Upper lobe of left lung (tissue), 6 donors: ENCODE measurements around the gene CENPM. TPM values are rescaled to one million over a fixed set of nuclear protein-coding genes. Genes with fewer than 3 reads are reported as not detected.

ENCODE experiments used
- ATAC-seq, 2 donors: fragments of 200-7000 bp; cut with Tn5 transposase; one replicate each; pipeline ENCODE4 v1.9.1; 2022; ENCODE audit warnings: mild to moderate bottlenecking in 2 of 2, moderate library complexity in 2 of 2; ENCODE audit not compliant: low FRiP score in 2 of 2
- DNase-seq, 2 donors: peaks; one replicate each; pipeline ENCODE4 v3.0.0-alpha.2; 2019 to 2020
- H3K27ac ChIP-seq, 4 donors: fragments of 200-600 bp; sonication (generic); one replicate each; pipeline ENCODE4 v1.5.1; 2016 to 2019
- H3K27me3 ChIP-seq, 4 donors: fragments of 200-600 bp; sonication (generic); one replicate each; pipeline ENCODE4 v1.5.1; 2017 to 2019
- H3K36me3 ChIP-seq, 4 donors: fragments of 200-600 bp; sonication (generic); one replicate each; pipeline ENCODE4 v1.5.1; 2016 to 2019
- H3K4me1 ChIP-seq, 4 donors: fragments of 200-600 bp; sonication (generic); one replicate each; pipeline ENCODE4 v1.5.1; 2018 to 2019
- H3K4me3 ChIP-seq, 4 donors: fragments of 200-600 bp; sonication (generic); one replicate each; pipeline ENCODE4 v1.5.1; 2017 to 2019; ENCODE audit warnings: mild to moderate bottlenecking in 2 of 4, moderate library complexity in 1 of 4
- H3K9me3 ChIP-seq, 4 donors: fragments of 200-600 bp; sonication (generic); one replicate each; pipeline ENCODE4 v1.5.1; 2018 to 2019
- CTCF ChIP-seq, 6 experiments: fragments of 450-650 bp in 4 of 6; fragments of 200-600 bp in 2 of 6; sonication (generic) in 2 of 6; IDR thresholded peaks; one replicate each; pipeline ENCODE4 v1.5.1; 2016 to 2019; ENCODE audit warnings: antibody characterized with exemption in 6 of 6
- EP300 ChIP-seq, 4 donors: sonication (generic); formaldehyde crosslinking; IDR thresholded peaks; one replicate each; pipeline ENCODE4 v1.5.1; 2017; ENCODE audit warnings: antibody characterized with exemption in 4 of 4, control low read depth in 2 of 4
- POLR2A ChIP-seq, 4 donors: fragments of 450-650 bp; IDR thresholded peaks; one replicate each; pipeline ENCODE4 v1.5.1; 2016 to 2017; ENCODE audit warnings: antibody characterized with exemption in 4 of 4, mild to moderate bottlenecking in 2 of 4
- POLR2AphosphoS5 ChIP-seq, 2 donors: sonication (generic); formaldehyde crosslinking; IDR thresholded peaks; one replicate each; pipeline ENCODE4 v1.5.1; 2017; ENCODE audit warnings: antibody characterized with exemption in 2 of 2
- WGBS, 2 donors: methylation state at CpG; one replicate each; pipeline ENCODE4 v1.1.5; 2017 to 2018; 5-methylcytosine and 5-hydroxymethylcytosine counted together
- total RNA-seq, 6 donors: library from RNA; depleted of rRNA in 4 of 6; stranded (reverse); fragments of >200 nt in 4 of 6; gene quantifications; one replicate each; pipeline versions ENCODE4 v1.1.0 to v1.2.1, GENCODE V29; 2016 to 2021
- donor health status: DM: no; HTN: no; CAD: no; lungs with moderate emphysema.
- donor health status: DM: no; HTN: yes; CAD: no; lungs with severe emphysema.

The CENPM gene
- total RNA-seq, 6 donors from 2014 or later, result 1.9 to 9.9 (median 7.3) TPM; not detected in 1

- peaks cover 0 to 18% (median 12%) of the 10 kb centered on the region in 4 donors for H3K27me3 ChIP-seq
- 94 to 100% methylated on average over 1 of the region's 1 CpG for WGBS, 2 donors
- H3K36me3 ChIP-seq, result no peaks in the 10 kb centered on the region
- no peak for DNase-seq
- no peaks in the 10 kb centered on the region for H3K9me3 ChIP-seq
- peaks cover 9 to 16% (median 11%) of the 10 kb centered on the region in 4 donors for H3K4me1 ChIP-seq
- ATAC-seq, result no peak
- H3K27ac ChIP-seq, result no peak overlapping the region
- no peak for TF ChIP-seq POLR2AphosphoS5 (IDR thresholded peaks at IDR 0.05)
- no peak for TF ChIP-seq CTCF (IDR thresholded peaks at IDR 0.05)
- no peak for TF ChIP-seq EP300 (IDR thresholded peaks at IDR 0.05)
- TF ChIP-seq POLR2A (IDR thresholded peaks at IDR 0.05), result no peak
- H3K4me3 ChIP-seq, result no peak overlapping the region
Observed at GRCh38 chr22:41978732-41979131, 31.8 kb upstream of the CENPM start.

DNA sequence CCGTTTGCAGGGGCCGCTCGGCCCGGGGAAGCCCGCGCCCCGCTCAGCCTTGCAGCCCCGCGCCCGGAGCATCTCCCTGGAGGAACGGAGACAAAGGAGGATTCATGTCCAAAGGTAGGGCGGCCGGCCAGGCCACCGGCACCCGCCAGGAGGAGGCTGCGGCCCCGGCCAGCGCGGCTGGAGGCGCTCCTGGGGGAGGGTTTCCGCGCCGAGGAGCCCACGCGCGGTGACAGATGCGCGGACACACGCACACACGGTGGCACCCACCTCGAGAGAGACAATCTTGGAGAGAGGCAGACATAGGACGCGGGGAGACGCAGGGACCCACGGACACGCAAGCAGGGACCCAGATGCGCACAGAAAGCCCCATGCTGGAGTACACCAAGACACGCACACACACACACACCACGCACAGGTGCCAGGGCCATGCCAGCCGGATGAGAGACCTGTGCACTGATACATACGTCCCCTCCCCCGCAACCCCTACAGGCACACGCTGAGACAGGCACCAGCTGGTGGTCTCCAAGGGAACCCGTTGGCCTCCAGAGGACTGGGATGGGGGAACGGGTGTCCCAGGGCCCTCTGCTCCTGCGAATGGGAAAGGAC, 30.1 kb upstream of the CENPM start:
- H3K27me3 ChIP-seq, result peaks cover 0 to 18% (median 12%) of the 10 kb centered on the region in 4 donors
- no peaks in the 10 kb centered on the region for H3K36me3 ChIP-seq
- 3 to 4% methylated on average over 7 to 45 of the region's 46 CpGs for WGBS, 2 donors
- peak overlapping the region in 3 of 4 donors; percentile 46 to 54 (median 52) for H3K4me3 ChIP-seq
- ATAC-seq (no peak), DNase-seq (no peak)
- TF ChIP-seq POLR2AphosphoS5 (IDR thresholded peaks at IDR 0.05), result no peak
- no peak for TF ChIP-seq POLR2A (IDR thresholded peaks at IDR 0.05)
- no peak for TF ChIP-seq CTCF (IDR thresholded peaks at IDR 0.05)
- TF ChIP-seq EP300 (IDR thresholded peaks at IDR 0.05), result no peak
- H3K9me3 ChIP-seq, result no peaks in the 10 kb centered on the region
- no peak overlapping the region for H3K27ac ChIP-seq
- H3K4me1 ChIP-seq, result peaks cover 9 to 16% (median 11%) of the 10 kb centered on the region in 4 donors

GRCh38 chr22:41976070-41976901, 29.3 kb upstream of the CENPM start:
- H3K36me3 ChIP-seq, result no peaks in the 10 kb centered on the region
- no peak for TF ChIP-seq POLR2A (IDR thresholded peaks at IDR 0.05)
- TF ChIP-seq POLR2AphosphoS5 (IDR thresholded peaks at IDR 0.05), result no peak
- no peak for TF ChIP-seq EP300 (IDR thresholded peaks at IDR 0.05)
- TF ChIP-seq CTCF (IDR thresholded peaks at IDR 0.05), result no peak
- no peaks in the 10 kb centered on the region for H3K9me3 ChIP-seq
- H3K4me1 ChIP-seq, result peaks cover 9 to 16% (median 11%) of the 10 kb centered on the region in 4 donors
- H3K27ac ChIP-seq, result no peak overlapping the region
- WGBS, 2 donors, result 8 to 30% methylated on average over 3 to 24 of the region's 72 CpGs
- DNase-seq, result peak; percentile 50 to 92
- peaks cover 0 to 18% (median 12%) of the 10 kb centered on the region in 4 donors for H3K27me3 ChIP-seq
- peak in 1 of 2 donors; percentile 50 for ATAC-seq
- H3K4me3 ChIP-seq, result peak overlapping the region in 3 of 4 donors; percentile 46 to 54 (median 52)

DNA sequence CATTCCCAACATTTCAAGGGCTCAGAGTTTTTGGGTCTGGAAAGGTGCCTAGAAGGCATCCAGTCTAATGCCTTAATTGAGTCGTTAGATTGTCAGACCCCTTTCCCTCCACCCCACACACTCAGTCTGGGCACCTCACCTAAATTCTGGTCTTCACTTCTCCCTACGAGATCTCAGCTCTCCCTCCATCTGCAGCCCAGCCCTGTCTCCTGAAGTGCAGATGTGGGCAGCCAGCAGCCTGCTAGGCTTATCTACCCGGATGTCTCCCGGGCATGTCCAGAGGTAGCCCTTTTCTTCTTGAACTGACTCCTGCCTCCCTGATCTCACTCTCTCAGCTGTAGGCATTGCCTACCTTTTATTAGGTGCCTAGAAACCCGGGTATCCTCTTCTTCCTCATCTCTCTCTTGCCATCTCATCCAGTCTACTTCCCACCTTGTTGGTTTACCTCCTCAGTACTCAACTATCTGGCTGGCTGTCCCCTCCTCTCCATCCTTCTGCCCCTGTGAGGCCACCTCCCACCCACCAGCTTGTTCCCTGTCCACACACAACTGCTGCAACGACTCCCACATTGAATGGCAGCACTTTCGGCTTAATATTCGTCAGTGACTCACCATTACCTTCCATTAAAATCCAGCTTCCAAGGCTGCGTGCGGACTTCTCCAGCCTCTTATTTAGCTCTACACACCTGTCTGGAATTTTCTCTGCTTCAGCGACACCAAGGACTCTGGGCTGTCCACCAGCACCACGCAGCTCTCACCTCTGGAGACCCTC, 28.5 kb upstream of the CENPM start:
- WGBS, 2 donors, result 71 to 72% methylated on average over 12 of the region's 12 CpGs
- Histone ChIP-seq H3K4me1 (peaks cover 9 to 16% (median 11%) of the 10 kb centered on the region in 4 donors), H3K27ac (no peak overlapping the region), H3K36me3 (no peaks in the 10 kb centered on the region), H3K9me3 (no peaks in the 10 kb centered on the region), H3K27me3 (peaks cover 0 to 18% (median 12%) of the 10 kb centered on the region in 4 donors), H3K4me3 (no peak overlapping the region)
- TF ChIP-seq EP300 (IDR thresholded peaks at IDR 0.05) (no peak), POLR2A (IDR thresholded peaks at IDR 0.05) (no peak), POLR2AphosphoS5 (IDR thresholded peaks at IDR 0.05) (no peak), CTCF (IDR thresholded peaks at IDR 0.05) (no peak)
- ATAC-seq (no peak), DNase-seq (no peak)
